ENCODE data around the gene MPP1.

The MPP1 gene

GRCh38 chrX:154779261-154779660 is 26.0 kb downstream of the MPP1 start:
- TF ChIP-seq TAF1 (IDR thresholded peaks at IDR 0.05; ENCODE audit: borderline replicate concordance, insufficient read depth, low read length) (no peak), REST (IDR thresholded peaks at IDR 0.05; ENCODE audit: insufficient read depth in 1 of 2, low read depth in 2 of 2, low read length in 2 of 2) (no peak), POLR2AphosphoS5 (IDR thresholded peaks at IDR 0.05; ENCODE audit: low read depth, low read length) (no peak), SIN3A (IDR thresholded peaks at IDR 0.05; ENCODE audit: borderline replicate concordance, insufficient read depth, low read length) (no peak), FOXP2 (optimal IDR thresholded peaks at IDR 0.05; ENCODE audit: borderline replicate concordance, extremely low read depth, extremely low read length, insufficient read depth) (no peak)

GRCh38 chrX:154776753-154777152 is 28.5 kb downstream of the MPP1 start:
- TF ChIP-seq REST (IDR thresholded peaks at IDR 0.05; ENCODE audit: insufficient read depth in 1 of 2, low read depth in 2 of 2, low read length in 2 of 2) = no peak
- no peak for TF ChIP-seq SIN3A (IDR thresholded peaks at IDR 0.05; ENCODE audit: borderline replicate concordance, insufficient read depth, low read length)
- no peak for TF ChIP-seq FOXP2 (optimal IDR thresholded peaks at IDR 0.05; ENCODE audit: borderline replicate concordance, extremely low read depth, extremely low read length, insufficient read depth)
- TF ChIP-seq POLR2AphosphoS5 (IDR thresholded peaks at IDR 0.05; ENCODE audit: low read depth, low read length) = no peak
- no peak for TF ChIP-seq TAF1 (IDR thresholded peaks at IDR 0.05; ENCODE audit: borderline replicate concordance, insufficient read depth, low read length)

- TF ChIP-seq REST (IDR thresholded peaks at IDR 0.05; ENCODE audit: insufficient read depth in 1 of 2, low read depth in 2 of 2, low read length in 2 of 2) (no peak), POLR2AphosphoS5 (IDR thresholded peaks at IDR 0.05; ENCODE audit: low read depth, low read length) (no peak), SIN3A (IDR thresholded peaks at IDR 0.05; ENCODE audit: borderline replicate concordance, insufficient read depth, low read length) (no peak), FOXP2 (optimal IDR thresholded peaks at IDR 0.05; ENCODE audit: borderline replicate concordance, extremely low read depth, extremely low read length, insufficient read depth) (no peak), TAF1 (IDR thresholded peaks at IDR 0.05; ENCODE audit: borderline replicate concordance, insufficient read depth, low read length) (no peak)
These were observed 29.6 kb downstream of the MPP1 start for GRCh38 chrX:154775419-154776349.

GRCh38 chrX:154774622-154775021 is 30.7 kb downstream of the MPP1 start:
- no peak for TF ChIP-seq FOXP2 (optimal IDR thresholded peaks at IDR 0.05; ENCODE audit: borderline replicate concordance, extremely low read depth, extremely low read length, insufficient read depth)
- TF ChIP-seq SIN3A (IDR thresholded peaks at IDR 0.05; ENCODE audit: borderline replicate concordance, insufficient read depth, low read length) = no peak
- no peak for TF ChIP-seq REST (IDR thresholded peaks at IDR 0.05; ENCODE audit: insufficient read depth in 1 of 2, low read depth in 2 of 2, low read length in 2 of 2)
- TF ChIP-seq TAF1 (IDR thresholded peaks at IDR 0.05; ENCODE audit: borderline replicate concordance, insufficient read depth, low read length) = no peak
- TF ChIP-seq POLR2AphosphoS5 (IDR thresholded peaks at IDR 0.05; ENCODE audit: low read depth, low read length) = no peak

Measured in PFSK-1 (cell line).